Mucosa of gallbladder (tissue), 1 donor: ENCODE data around the gene PEX11B. TPM values are rescaled to one million over a fixed set of nuclear protein-coding genes. Genes with fewer than 3 reads are reported as not detected.

Source experiments
- DNase-seq: peaks from one replicate; pipeline ENCODE4 v3.0.0-alpha.2; 2020; ENCODE audit warnings: low spot score
- total RNA-seq: library from RNA; stranded (reverse); gene quantifications from one replicate; pipeline ENCODE4 v1.2.1, GENCODE V29; 2021
- donor health status: DM: no; HTN: no; CAD: no.

PEX11B gene
- total RNA-seq, 1 donor from 2014 or later = 35.1 TPM

DNA sequence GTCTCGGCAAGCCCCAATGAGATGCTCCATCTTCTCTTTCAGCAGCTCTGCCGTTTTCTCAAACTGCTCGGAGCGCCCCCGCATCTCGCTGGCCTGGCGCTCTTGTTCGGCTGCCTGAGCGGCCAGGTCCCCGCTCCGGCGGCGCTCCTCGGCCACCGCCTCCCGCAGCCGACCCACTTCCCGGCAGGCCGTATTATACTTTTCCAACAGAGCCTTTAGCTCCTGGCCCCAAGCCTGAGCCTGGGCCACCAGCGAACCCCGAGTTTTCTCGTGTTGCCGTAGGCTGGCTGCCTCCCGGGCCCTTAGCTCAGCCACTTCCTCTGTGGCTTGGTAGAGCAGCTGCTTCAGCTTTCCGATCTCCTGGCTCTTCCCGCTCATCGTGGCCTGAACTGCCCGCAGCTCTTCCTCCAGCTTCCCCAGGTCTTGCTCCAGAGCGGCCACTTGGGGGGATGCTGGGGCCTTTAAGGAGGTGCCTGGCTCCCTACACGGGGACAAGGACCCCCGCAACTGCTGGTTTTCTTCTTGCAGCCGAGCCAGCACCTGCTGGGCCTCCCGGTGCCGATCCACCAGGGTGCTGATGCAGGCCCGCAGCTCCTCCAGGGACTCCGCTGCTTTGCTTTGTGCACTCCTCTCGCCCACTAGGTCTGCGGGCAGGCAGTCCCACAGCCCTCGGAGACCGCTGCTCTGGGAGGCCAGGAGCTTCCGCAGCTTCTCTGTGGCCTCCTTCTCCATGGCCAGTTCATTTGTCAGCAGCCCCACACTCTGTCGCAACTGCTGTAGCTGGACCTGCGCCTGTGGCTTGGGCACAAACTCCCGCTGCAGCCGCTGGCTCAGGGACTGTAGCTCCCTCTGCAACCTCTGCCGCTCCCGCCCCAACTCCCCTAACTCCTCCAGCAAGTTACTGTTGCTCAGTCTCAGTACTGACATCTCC lies 46.3 kb downstream of the PEX11B start:
- peak; percentile 43 for DNase-seq

DNA sequence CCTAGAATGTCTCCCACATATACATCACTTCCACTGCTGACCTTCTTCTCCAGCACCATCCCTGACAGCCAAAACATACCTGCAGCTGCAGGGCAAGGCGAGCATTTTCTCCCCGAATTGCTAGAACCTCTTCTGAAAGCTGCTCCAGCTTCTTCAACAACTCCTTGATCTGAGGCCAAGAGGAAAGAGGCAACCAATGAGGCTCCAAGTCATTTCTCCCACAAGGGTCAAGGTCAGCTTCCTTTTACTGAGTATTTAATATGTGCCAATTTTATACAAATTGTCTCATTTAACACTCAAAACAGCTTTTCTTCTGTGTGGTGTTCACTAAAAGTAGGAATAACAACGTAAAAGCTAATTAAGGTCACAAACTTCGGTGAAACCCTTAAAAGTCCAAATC lies 50.3 kb downstream of the PEX11B start:
- DNase-seq = no peak

DNA sequence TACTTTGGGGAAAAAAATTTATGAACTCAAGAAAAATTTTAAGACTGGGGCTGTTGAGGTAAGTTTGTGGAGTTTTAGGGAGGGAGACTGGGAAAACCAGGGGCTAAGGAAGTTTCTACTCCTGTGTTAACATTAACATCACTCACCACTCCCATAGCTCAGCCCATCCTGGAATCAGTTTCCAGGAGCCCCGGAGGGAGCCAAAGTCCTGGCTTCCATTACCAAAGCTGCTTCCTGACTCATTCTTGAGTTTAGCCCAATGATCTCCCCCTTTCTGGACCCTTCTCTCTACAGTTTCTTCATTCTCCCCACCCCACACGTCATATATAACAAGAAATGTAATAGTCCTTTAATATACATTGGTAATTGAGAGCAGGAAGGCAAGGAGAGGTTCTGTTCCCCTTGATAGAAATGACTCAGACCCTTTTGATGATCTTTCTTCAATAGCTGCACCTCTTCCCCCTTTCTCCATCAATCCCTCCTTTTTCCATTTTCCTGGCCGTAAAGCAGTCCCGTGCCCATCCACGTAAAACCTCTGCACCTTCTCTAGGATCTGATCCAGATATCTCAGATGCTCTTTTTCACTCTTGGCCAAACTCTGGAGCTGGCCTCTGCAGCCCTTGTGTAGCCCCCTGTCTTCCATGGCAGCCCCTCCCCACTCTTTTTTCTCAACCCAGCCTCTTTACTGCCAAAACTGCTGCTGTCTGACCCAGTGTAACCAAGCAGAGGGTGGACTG lies 55.1 kb downstream of the PEX11B start:
- DNase-seq = no peak

Other genes with a start within 250 kb of the PEX11B start
- gene PDZK1, start 211.3 kb downstream of the PEX11B start, total RNA-seq = 111 TPM
- 0.17 TPM for gene CD160, start 199.2 kb downstream of the PEX11B start, total RNA-seq
- 14.2 TPM for gene RNF115, start 94.6 kb downstream of the PEX11B start, total RNA-seq
- 22.4 TPM for gene POLR3C, start 94.5 kb downstream of the PEX11B start, total RNA-seq
- 3.1 TPM for gene NUDT17, start 73.1 kb downstream of the PEX11B start, total RNA-seq
- 36.5 TPM for gene PIAS3, start 59.6 kb downstream of the PEX11B start, total RNA-seq
- gene ANKRD35, start 32.9 kb downstream of the PEX11B start, total RNA-seq = 2.7 TPM
- gene ITGA10, start 8.7 kb downstream of the PEX11B start, total RNA-seq = 3.2 TPM
- gene RBM8A, start 8.8 kb upstream of the PEX11B start, total RNA-seq = 99.8 TPM
- 42.9 TPM for gene LIX1L, start 39.3 kb upstream of the PEX11B start, total RNA-seq
- 3.4 TPM for gene ANKRD34A, start 45.9 kb upstream of the PEX11B start, total RNA-seq
- gene POLR3GL, start 46.0 kb upstream of the PEX11B start, total RNA-seq = 28.3 TPM
- gene TXNIP, start 77.9 kb upstream of the PEX11B start, total RNA-seq = 446 TPM
- gene HJV, start 103.0 kb upstream of the PEX11B start, total RNA-seq = 0.40 TPM
- gene NBPF10, start 226.1 kb upstream of the PEX11B start, total RNA-seq = 3.9 TPM